HepG2 (cell line): ENCODE results near the gene LRRC45. TPM values are rescaled to one million over a fixed set of nuclear protein-coding genes. Genes with fewer than 3 reads are reported as not detected.

Experiments
- CENPBD1 ChIP-seq: sonication (generic); formaldehyde crosslinking; IDR thresholded peaks from 2 replicates; pipeline ENCODE4 v1.8.0; 2022; ENCODE audit warnings: missing genetic modification reagents, low read depth, mild to moderate bottlenecking, borderline replicate concordance
- FOXC1 ChIP-seq: sonication (generic); formaldehyde crosslinking; IDR thresholded peaks from 2 replicates; pipeline ENCODE4 v1.8.0; 2022; ENCODE audit warnings: mild to moderate bottlenecking, missing genetic modification reagents, borderline replicate concordance
- FOXP1 ChIP-seq, 2 experiments: fragments of 450-650 bp in 1 of 2; IDR thresholded peaks; 2 replicates each; pipeline ENCODE4 v1.6.1; 2017 to 2018; ENCODE audit warnings: antibody characterized with exemption in 1 of 2
- GABPA ChIP-seq, 2 experiments: IDR thresholded peaks; 2 replicates each; pipeline ENCODE4 v1.6.1; 2011 to 2016; ENCODE audit warnings: low read depth in 2 of 2, low read length in 1 of 2, missing biosample characterization in 1 of 2, missing genetic modification characterization in 1 of 2
- HIC2 ChIP-seq: sonication (generic); formaldehyde crosslinking; IDR thresholded peaks from 2 replicates; pipeline ENCODE4 v1.9.0; 2022; ENCODE audit warnings: low read depth, missing genetic modification reagents
- HNRNPLL ChIP-seq: fragments of 200-400 bp; formaldehyde crosslinking; IDR thresholded peaks from 2 replicates; pipeline ENCODE4 v1.6.1; 2017; ENCODE audit warnings: mild to moderate bottlenecking, low read depth, low read length; ENCODE audit not compliant: poor library complexity, severe bottlenecking
- KDM5A ChIP-seq: fragments of 200-600 bp; sonication (generic); IDR thresholded peaks from 2 replicates; pipeline ENCODE4 v1.7.0; 2018; ENCODE audit warnings: antibody characterized with exemption, mild to moderate bottlenecking, low read length, borderline replicate concordance
- NR2F1 ChIP-seq, 2 experiments: fragments of 450-650 bp in 1 of 2; formaldehyde crosslinking in 1 of 2; IDR thresholded peaks; 2 replicates each; pipeline versions ENCODE4 v1.5.0 to v1.6.1; 2016 to 2020; ENCODE audit warnings: mild to moderate bottlenecking in 1 of 2, missing compliant biosample characterization in 1 of 2, missing genetic modification reagents in 1 of 2, moderate library complexity in 1 of 2
- RFX5 ChIP-seq: IDR thresholded peaks from 2 replicates; pipeline ENCODE4 v1.6.1; 2011; ENCODE audit warnings: low read depth, low read length, improper control_type of control experiment
- SALL1 ChIP-seq: sonication (generic); formaldehyde crosslinking; IDR thresholded peaks from 2 replicates; pipeline ENCODE4 v1.8.0; 2022; ENCODE audit warnings: mild to moderate bottlenecking, missing genetic modification reagents
- STAT6 ChIP-seq: sonication (generic); formaldehyde crosslinking; IDR thresholded peaks from 2 replicates; pipeline ENCODE4 v1.4.0; 2020; ENCODE audit warnings: missing genetic modification reagents, mild to moderate bottlenecking, borderline replicate concordance
- ZBTB39 ChIP-seq: sonication (generic); formaldehyde crosslinking; IDR thresholded peaks from 2 replicates; pipeline ENCODE4 v1.5.0; 2020; ENCODE audit warnings: missing genetic modification reagents
- ZNF484 ChIP-seq: sonication (generic); formaldehyde crosslinking; IDR thresholded peaks from 2 replicates; pipeline ENCODE4 v1.5.1; 2020; ENCODE audit warnings: mild to moderate bottlenecking, low read depth, missing genetic modification reagents, borderline replicate concordance
- ZNF496 ChIP-seq: sonication (generic); formaldehyde crosslinking; IDR thresholded peaks from 2 replicates; pipeline ENCODE4 v1.8.1; 2023; ENCODE audit warnings: mild to moderate bottlenecking, moderate library complexity, missing genetic modification reagents; ENCODE audit not compliant: insufficient replicate concordance
- ZNF513 ChIP-seq: sonication (generic); formaldehyde crosslinking; conservative IDR thresholded peaks from 2 replicates; pipeline ENCODE4 v1.5.0; 2020; ENCODE audit warnings: missing genetic modification reagents
- ZNF597 ChIP-seq: sonication (generic); formaldehyde crosslinking; IDR thresholded peaks from 2 replicates; pipeline ENCODE4 v1.5.0; 2020; ENCODE audit warnings: missing genetic modification reagents
- ZNF670 ChIP-seq: sonication (generic); formaldehyde crosslinking; IDR thresholded peaks from 2 replicates; pipeline ENCODE4 v1.8.0; 2022; ENCODE audit warnings: mild to moderate bottlenecking, missing genetic modification reagents, borderline replicate concordance
- polyA plus RNA-seq, 8 experiments: library from polyadenylated mRNA; depleted of rRNA in 3 of 8; stranded (reverse) in 7 of 8; unstranded in 1 of 8; fragments of >200 nt; fragmentation: Illumina TruSeq in 4 of 8; extraction: Trizol in 4 of 8; gene quantifications; 2 replicates each; pipeline versions ENCODE4 v1.2.1 to v1.2.3, GENCODE V29; 2011 to 2016; ENCODE audit warnings: low read depth in 4 of 8, missing spikeins in 1 of 8, mixed read lengths in 1 of 8; ENCODE audit not compliant: insufficient read depth in 1 of 8
- total RNA-seq, 5 experiments: library from RNA; depleted of rRNA; stranded (reverse); fragments of >200 nt; fragmentation: Illumina TruSeq; extraction: Trizol; gene quantifications; 2 replicates each; pipeline ENCODE4 v1.2.3, GENCODE V29; 2016; ENCODE audit warnings: low read depth in 1 of 5

Gene LRRC45
- total and polyA plus RNA-seq, 2 of the 13 experiments (the other 11 are each of a cell fraction or from before 2014, with no cell fraction given): 11.6 to 48.1 TPM

GRCh38 chr17:82022310-82022980 is 660 bp upstream of the LRRC45 start, which contains the start of gene CENPX (continued):
- TF ChIP-seq STAT6 (CRISPR knock-in tag) (0 out of 2 replicates have a peak, but pooled peaks have one; percentile 62), HIC2 (peak; percentile 49), HNRNPLL (peak; percentile 10), RFX5 (no peak), ZNF670 (CRISPR knock-in tag) (peak; percentile 80; the same call in 1 of the 2 replicates), FOXP1 (IDR thresholded peaks at IDR 0.05) (no peak), FOXP1 (CRISPR knock-in tag; IDR thresholded peaks at IDR 0.05) (no peak), ZNF597 (CRISPR knock-in tag) (no peak), ZBTB39 (CRISPR knock-in tag) (0 out of 2 replicates have a peak, but pooled peaks have one; percentile 26), SALL1 (peak; percentile 74; the same call in 1 of the 2 replicates), ZNF484 (CRISPR knock-in tag) (peak; percentile 89), FOXC1 (CRISPR knock-in tag) (peak; percentile 61; the same call in 1 of the 2 replicates), ZNF513 (no peak), ZNF496 (CRISPR knock-in tag) (no peak), KDM5A (no peak; the same call in 1 of the 2 replicates), CENPBD1 (CRISPR knock-in tag) (no peak), NR2F1 (CRISPR knock-in tag; IDR thresholded peaks at IDR 0.05) (no peak), GABPA (IDR thresholded peaks at IDR 0.05; ENCODE audit: low read depth, low read length) (no peak), GABPA (CRISPR knock-in tag; IDR thresholded peaks at IDR 0.05; ENCODE audit: low read depth) (peak; percentile 73)
